ENCODE measurements around the gene ST3GAL5.
A peak's percentile ranks its signal among the peaks of the same experiment; 100 is the strongest.

Gene ST3GAL5

DNA sequence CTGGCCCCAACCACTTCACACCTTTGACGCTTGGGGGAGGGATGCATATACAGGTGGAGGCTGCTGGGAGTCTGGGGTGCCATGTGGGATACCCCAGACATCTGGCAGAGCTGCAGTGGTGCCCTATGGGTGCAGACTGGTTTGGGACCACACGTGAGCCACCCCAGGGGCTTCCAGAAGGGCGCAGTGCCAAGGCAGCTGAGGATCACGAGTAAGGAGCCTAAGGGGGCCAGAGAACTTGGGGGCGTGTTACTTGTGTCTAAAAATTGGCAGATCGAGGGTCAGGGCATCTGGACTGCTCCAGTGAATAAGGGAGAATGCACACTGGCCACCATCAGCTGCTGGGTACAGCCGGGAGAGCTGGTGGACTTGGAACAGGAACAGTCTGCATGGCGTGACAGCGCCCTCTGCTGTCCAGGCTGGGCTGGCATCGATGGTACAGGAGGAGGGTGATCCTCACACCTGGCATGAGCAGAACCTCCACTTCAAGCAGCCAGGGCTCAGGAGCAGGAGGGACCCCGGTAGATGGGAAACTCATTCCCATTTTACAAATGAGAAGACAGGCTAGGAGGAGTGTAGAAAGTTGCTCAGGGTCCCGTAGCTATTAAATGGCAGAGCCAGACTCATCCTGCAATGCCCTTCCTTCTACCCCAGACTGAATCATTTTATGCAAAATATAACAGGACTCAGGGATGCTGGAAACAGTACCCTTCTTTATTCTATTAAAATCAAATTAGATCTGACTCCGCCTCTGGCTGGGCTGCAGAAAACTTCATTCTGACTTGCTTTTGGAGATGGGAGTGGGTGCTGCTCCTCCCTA, 74.6 kb downstream of the ST3GAL5 start:
- FAIRE-seq (peak; percentile 75), DNase-seq (ENCODE audit: extremely low spot score, insufficient read length, low read depth) (peak; percentile 73)

GRCh38 chr2:85813211-85813981, 75.4 kb downstream of the ST3GAL5 start:
- no peak for FAIRE-seq
- DNase-seq (ENCODE audit: extremely low spot score, insufficient read length, low read depth) = no peak

DNA sequence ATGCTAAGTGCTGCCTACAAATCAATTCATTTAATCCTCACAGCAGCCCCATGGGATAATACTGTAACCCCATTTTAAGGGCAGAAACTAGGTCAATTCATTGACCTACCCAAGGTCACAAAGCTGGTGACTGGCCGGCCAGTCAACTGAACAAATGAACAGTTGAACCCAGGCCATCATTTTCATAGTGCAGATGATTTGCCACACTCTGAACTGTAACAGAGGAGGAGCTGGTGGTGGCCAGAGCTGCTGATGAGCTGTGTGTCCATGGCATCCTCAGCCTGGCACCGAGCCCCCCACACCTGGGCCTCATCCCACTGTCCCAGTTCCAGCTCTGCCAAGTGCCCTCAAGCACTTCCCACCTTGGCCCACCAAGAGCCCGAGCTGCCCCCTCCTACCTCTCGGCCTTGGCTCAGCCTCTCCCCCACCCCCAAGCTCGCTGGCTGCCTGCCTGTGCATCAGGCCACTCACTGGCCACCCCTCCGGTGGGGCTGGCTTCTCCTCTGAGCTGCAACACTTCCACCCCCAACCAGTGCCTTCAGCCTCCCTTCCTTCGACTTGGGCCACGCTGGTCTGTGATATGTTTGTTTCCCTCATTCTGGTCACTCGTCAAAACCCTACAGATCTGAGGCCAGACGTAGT, 76.6 kb downstream of the ST3GAL5 start:
- no peak for DNase-seq (ENCODE audit: extremely low spot score, insufficient read length, low read depth)
- no peak for FAIRE-seq

DNA sequence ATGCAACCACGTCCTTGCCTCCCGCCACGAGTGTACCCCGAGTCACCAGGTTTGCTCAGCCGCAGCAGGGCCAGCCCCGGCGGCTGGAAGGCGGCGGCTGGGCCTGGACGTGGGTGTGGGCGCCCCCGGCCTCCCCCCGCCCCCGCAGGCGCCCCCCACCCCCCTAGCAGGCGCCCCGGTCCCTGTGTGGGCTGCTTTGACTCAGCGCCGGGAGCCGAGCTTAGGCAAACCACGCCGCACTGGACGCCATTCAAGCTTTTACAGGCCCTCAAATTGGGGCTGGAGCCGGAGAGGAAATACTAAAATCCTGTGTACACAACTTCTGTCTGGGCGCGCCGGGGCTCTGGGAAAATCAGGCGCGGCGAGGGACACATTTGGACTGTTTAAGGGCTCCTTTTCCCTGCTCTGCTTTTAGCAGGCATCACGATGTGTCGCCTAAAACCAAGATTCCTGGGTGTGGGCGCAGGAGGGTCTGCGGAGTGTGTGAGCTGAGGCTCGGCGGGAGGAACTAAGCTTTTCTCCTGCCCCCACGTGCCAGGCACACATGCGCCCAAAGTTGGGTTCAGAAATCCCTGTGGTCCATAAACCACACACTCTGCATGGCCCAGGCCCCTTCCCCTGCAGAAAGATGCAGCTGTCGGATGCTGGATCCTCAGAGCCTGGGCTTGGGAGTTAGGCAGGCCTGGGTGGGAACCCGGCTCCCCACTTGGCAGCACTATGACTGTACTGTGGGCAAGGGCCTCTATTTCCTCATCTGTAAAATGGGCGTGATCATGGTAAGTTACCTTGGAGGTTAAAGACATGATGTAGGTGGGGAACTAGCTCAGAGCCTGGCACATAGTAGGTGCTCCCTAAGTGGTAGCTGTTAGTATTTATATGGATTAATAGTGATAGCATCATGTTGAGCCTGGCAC, 77.4 kb downstream of the ST3GAL5 start:
- DNase-seq (ENCODE audit: extremely low spot score, insufficient read length, low read depth) (no peak), FAIRE-seq (no peak)

- no peak for DNase-seq (ENCODE audit: extremely low spot score, insufficient read length, low read depth)
- no peak for FAIRE-seq
These were observed 78.2 kb downstream of the ST3GAL5 start for GRCh38 chr2:85810371-85811179.

- FAIRE-seq = no peak
- DNase-seq (ENCODE audit: extremely low spot score, insufficient read length, low read depth) = no peak
These were observed 81.0 kb downstream of the ST3GAL5 start for GRCh38 chr2:85807756-85808155.

DNA sequence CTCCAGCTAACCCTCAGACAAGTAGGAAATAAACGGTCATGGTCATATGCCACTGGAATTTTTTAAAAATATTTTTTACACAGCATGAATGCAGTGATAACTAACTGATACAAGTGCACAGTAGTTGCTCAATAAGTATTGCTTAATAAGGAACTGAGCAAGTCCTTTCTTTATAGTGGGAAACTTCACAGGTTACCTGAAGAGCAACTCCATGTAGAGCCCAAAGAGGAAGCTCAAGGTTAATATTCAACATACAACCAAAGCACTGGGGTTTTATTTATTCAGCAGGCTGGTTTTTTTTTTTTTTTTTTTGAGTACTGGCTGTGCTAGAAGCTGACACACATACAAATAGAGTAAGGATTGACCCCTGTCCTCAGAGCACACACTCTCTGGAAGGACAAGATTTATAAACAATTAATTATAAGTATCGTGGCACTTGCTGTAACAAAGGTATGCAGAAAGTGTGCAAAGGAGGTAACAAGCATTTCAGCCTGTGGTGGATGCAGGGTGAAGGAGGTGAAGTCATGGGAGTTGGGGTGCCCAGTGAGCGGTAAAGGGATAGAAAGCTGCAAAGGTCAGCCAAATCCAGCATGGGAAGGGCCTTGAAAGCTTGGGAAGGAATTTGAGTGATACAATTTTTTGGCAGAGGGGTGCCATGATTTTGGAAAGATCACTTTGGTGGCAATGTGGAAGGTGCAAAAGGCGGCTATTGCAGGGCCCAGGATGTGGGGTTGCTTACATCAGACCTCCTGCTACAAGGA, 82.3 kb downstream of the ST3GAL5 start:
- FAIRE-seq (peak; percentile 75), DNase-seq (ENCODE audit: extremely low spot score, insufficient read length, low read depth) (peak; percentile 30)

DNA sequence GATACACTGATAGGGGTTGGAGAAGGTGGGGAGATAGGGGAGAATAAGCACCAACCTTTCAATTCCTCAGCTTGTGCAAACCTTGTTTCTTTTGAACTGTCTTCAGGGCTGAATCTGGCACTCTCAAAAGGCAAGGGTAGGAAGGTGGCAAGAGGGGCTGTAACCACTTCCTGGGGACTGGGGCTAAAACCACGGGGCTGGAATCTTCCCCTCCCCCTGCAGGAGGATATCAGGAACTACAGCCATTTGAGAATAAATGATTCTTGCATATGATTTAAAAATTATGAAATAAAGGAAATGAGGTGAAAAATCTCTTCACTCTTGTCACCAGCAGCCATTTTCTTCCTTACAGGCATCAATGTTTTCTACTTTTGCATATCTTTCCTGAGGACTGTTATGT, 84.2 kb downstream of the ST3GAL5 start:
- no peak for FAIRE-seq
- DNase-seq (ENCODE audit: extremely low spot score, insufficient read length, low read depth) = no peak

GRCh38 chr2:85803704-85804425, 84.9 kb downstream of the ST3GAL5 start:
- no peak for FAIRE-seq
- no peak for DNase-seq (ENCODE audit: extremely low spot score, insufficient read length, low read depth)

DNA sequence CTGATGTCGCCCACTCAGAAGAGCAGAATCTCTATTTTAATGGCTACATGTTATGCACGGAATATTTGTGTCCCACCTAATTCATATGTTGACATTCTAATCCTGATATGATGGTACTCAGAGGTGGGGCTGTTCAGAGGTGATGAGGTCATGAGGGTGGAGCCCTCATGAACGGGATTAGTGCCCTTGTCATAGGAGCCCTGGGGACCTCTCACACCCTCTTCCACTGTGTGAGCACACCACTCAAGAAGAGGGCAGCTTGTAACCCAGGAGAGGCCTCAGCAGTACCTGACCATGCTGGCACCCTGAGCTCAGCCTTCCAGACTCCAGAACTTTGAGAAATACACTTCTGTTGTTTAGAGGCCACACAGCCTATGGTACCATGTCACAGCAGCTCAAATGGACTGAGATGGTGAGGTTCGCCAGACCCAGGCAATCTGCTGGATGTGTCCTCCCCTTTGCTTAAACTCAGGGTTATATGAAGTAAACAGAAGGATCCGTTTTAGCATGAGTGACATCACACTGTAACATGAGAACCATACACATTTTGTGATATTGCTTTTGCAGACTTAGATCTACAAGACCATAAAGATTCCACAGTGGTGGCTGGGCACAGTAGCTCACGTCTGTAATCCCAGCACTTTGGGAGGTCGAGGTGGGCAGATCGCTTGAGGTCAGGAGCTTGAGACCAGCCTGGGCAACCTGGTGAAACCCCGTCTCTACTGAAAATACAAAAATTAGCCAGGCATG, 86.3 kb downstream of the ST3GAL5 start:
- DNase-seq (ENCODE audit: extremely low spot score, insufficient read length, low read depth) (no peak), FAIRE-seq (no peak)

GRCh38 chr2:85801871-85802270, 86.9 kb downstream of the ST3GAL5 start:
- DNase-seq (ENCODE audit: extremely low spot score, insufficient read length, low read depth) (no peak), FAIRE-seq (no peak)

DNA sequence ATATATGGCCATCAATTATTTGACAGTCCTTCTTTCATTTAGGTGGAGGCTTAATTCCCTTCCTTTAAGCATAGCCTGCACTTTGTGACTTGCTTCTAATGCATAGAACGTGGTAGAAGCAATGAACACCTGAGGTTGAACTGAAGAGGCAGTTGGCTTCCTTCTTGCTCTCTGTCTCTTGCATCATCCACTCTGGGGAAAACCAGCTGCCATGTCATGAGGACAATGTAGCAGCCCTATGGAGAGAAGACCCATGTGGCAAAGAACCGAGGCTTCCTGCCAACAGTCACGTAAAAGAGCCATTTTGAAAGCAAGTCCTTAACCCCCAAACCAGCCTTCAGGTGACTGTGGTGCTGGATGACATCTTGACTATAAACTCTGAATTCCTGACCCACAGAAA, 88.2 kb downstream of the ST3GAL5 start:
- DNase-seq (ENCODE audit: extremely low spot score, insufficient read length, low read depth) = no peak
- no peak for FAIRE-seq

GRCh38 chr2:85799215-85799956, 89.4 kb downstream of the ST3GAL5 start:
- no peak for DNase-seq (ENCODE audit: extremely low spot score, insufficient read length, low read depth)
- FAIRE-seq = no peak

GRCh38 chr2:85797921-85798320, 90.9 kb downstream of the ST3GAL5 start:
- FAIRE-seq (no peak), DNase-seq (ENCODE audit: extremely low spot score, insufficient read length, low read depth) (no peak)

DNA sequence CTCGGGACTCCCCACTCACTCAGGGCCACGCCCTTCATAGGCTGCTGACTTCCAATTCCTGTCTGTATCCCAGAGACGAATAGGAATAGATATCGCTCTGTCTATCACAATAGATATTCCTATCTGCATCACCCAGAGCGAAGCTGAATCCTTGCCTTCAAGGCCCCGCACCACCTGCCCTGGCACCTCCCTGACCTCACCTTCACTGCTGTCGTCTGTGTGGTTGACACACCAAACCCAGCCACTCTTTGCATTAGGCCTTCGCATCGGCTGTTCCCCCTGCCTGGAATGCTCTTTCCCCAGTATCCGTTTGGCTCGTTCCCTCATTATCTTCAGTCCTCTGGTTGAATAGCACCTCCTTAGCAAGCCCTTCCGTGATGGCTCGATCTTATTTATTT, 91.5 kb downstream of the ST3GAL5 start:
- no peak for FAIRE-seq
- no peak for DNase-seq (ENCODE audit: extremely low spot score, insufficient read length, low read depth)

Measured in GM18507 (cell line).